HG02852 (cell line): Measurements from ENCODE around the gene PRKCA.

Experiments
- ATAC-seq: cut with Tn5 transposase; IDR thresholded peaks from one replicate; pipeline ENCODE4 v1.9.1; 2021; ENCODE audit warnings: mild to moderate bottlenecking, moderate library complexity; ENCODE audit not compliant: unreplicated experiment

The PRKCA gene

GRCh38 chr17:66667491-66668030, 365.1 kb downstream of the PRKCA start:
- peak; percentile 72 for ATAC-seq

GRCh38 chr17:66670206-66670605, 367.8 kb downstream of the PRKCA start:
- no peak for ATAC-seq

GRCh38 chr17:66671156-66671555, 368.7 kb downstream of the PRKCA start:
- no peak for ATAC-seq

- no peak for ATAC-seq
Observed at GRCh38 chr17:66673668-66674276, 371.4 kb downstream of the PRKCA start.

- no peak for ATAC-seq
Observed at GRCh38 chr17:66675273-66675990, 373.0 kb downstream of the PRKCA start.

GRCh38 chr17:66675991-66676371, 373.6 kb downstream of the PRKCA start:
- no peak for ATAC-seq

GRCh38 chr17:66676421-66676820, 374.0 kb downstream of the PRKCA start:
- no peak for ATAC-seq

GRCh38 chr17:66677201-66677981, 375.0 kb downstream of the PRKCA start:
- no peak for ATAC-seq

GRCh38 chr17:66678061-66678460, 375.6 kb downstream of the PRKCA start:
- ATAC-seq, result no peak

GRCh38 chr17:66678827-66679226, 376.4 kb downstream of the PRKCA start:
- no peak for ATAC-seq

GRCh38 chr17:66679631-66680517, 377.5 kb downstream of the PRKCA start:
- no peak for ATAC-seq

GRCh38 chr17:66682283-66682682, 379.9 kb downstream of the PRKCA start:
- no peak for ATAC-seq

GRCh38 chr17:66684261-66684660, 381.8 kb downstream of the PRKCA start:
- no peak for ATAC-seq

GRCh38 chr17:66684731-66685130, 382.3 kb downstream of the PRKCA start:
- ATAC-seq, result no peak

- ATAC-seq, result no peak
Observed at GRCh38 chr17:66686601-66687000, 384.2 kb downstream of the PRKCA start.

- ATAC-seq, result no peak
Observed at GRCh38 chr17:66687570-66688284, 385.3 kb downstream of the PRKCA start.

- ATAC-seq, result no peak
Observed at GRCh38 chr17:66689221-66689620, 386.8 kb downstream of the PRKCA start.

GRCh38 chr17:66690166-66690565, 387.8 kb downstream of the PRKCA start:
- no peak for ATAC-seq

GRCh38 chr17:66691644-66692420, 389.4 kb downstream of the PRKCA start:
- no peak for ATAC-seq

- ATAC-seq, result no peak
Observed at GRCh38 chr17:66692421-66692690, 389.9 kb downstream of the PRKCA start.
